Heart right ventricle (tissue), 16 donors: ENCODE results near the gene DLX5. TPM values are rescaled to one million over a fixed set of nuclear protein-coding genes. Genes with fewer than 3 reads are reported as not detected.

Source experiments
- ATAC-seq, 8 donors: fragments of 200-7000 bp; cut with Tn5 transposase; one replicate each; pipeline ENCODE4 v1.9.1; 2020; ENCODE audit warnings: mild to moderate bottlenecking in 8 of 8, moderate library complexity in 8 of 8, moderate number of reproducible peaks in 1 of 8
- DNase-seq, 2 donors: peaks; one replicate each; pipeline ENCODE4 v3.0.0-alpha.2; 2020
- H3K27ac ChIP-seq, 10 donors: fragments of 200-600 bp; sonication (generic) in 2 of 10; one replicate each; pipeline versions ENCODE4 v1.5.0 to v1.8.0; 2020 to 2022; ENCODE audit warnings: mild to moderate bottlenecking in 3 of 10
- H3K27me3 ChIP-seq, 7 donors: fragments of 200-600 bp; one replicate each; pipeline ENCODE4 v1.8.0; 2021 to 2022; ENCODE audit warnings: mild to moderate bottlenecking in 2 of 7
- H3K36me3 ChIP-seq, 9 donors: fragments of 200-600 bp; sonication (generic) in 1 of 9; one replicate each; pipeline versions ENCODE4 v1.5.0 to v1.8.0; 2020 to 2022; ENCODE audit warnings: mild to moderate bottlenecking in 2 of 9
- H3K4me1 ChIP-seq, 9 donors: fragments of 200-600 bp; sonication (generic) in 1 of 9; one replicate each; pipeline versions ENCODE4 v1.5.0 to v1.8.0; 2020 to 2022; ENCODE audit warnings: mild to moderate bottlenecking in 4 of 9
- H3K4me3 ChIP-seq, 10 donors: fragments of 200-600 bp; sonication (generic) in 2 of 10; one replicate each; pipeline versions ENCODE4 v1.5.0 to v1.8.0; 2020 to 2022; ENCODE audit warnings: mild to moderate bottlenecking in 7 of 10, moderate library complexity in 2 of 10
- H3K9me3 ChIP-seq, 11 donors: fragments of 200-600 bp in 10 of 11; sonication (generic) in 2 of 11; one replicate each; pipeline versions ENCODE4 v1.5.0 to v1.8.0; 2013 to 2022; ENCODE audit warnings: mild to moderate bottlenecking in 2 of 11, control low read depth in 1 of 11, moderate library complexity in 1 of 11
- CTCF ChIP-seq, 9 donors: fragments of 200-600 bp; sonication (generic) in 2 of 9; IDR thresholded peaks; one replicate each; pipeline versions ENCODE4 v1.5.0 to v1.8.0; 2021 to 2022; ENCODE audit warnings: antibody characterized with exemption in 9 of 9, mild to moderate bottlenecking in 5 of 9, moderate library complexity in 1 of 9
- WGBS, 2 donors: extraction: QIAGEN DNeasy Blood & Tissue Kit; methylation state at CpG; one replicate each; pipeline ENCODE4 v1.1.7; 2013; ENCODE audit warnings: inconsistent platforms in 1 of 2; 5-methylcytosine and 5-hydroxymethylcytosine counted together
- intact Hi-C, 10 donors: fragments of 100-400 bp; cut with DNase I; formaldehyde crosslinking; loops; one replicate each; pipeline versions ENCODE4 v1.11.1 to v1.14.2; 2022
- polyA plus RNA-seq, 2 donors: library from polyadenylated mRNA; stranded (reverse); fragments of 200-250 nt; gene quantifications; one replicate each; pipeline ENCODE4 v1.2.3, GENCODE V29; 2013
- total RNA-seq, 10 donors: library from RNA; stranded (reverse); fragmentation: NEBNext Ultra II Directional in 3 of 10; extraction: Animal tissue kit (Norgen Biotek cat#: 25700) in 3 of 10; gene quantifications; one replicate each; pipeline versions ENCODE4 v1.2.1 to v1.2.4, GENCODE V29; 2021 to 2023
- donor health status: Arrhythmogenic right ventricular cardiomyopathy.
- donor health status: ischemic (EF 13 %, LVEDD 7.1; RV severe dilation, severe dysfunction).
- donor health status: healthy with polysubstance abuse.
- donor health status: DM: no; HTN: yes; CAD: no.
- donor health status: DM: no; HTN: no; CAD: no.
- donor health status: ischemic (EF 25% LVEDD 6.9; RV normal size, moderate dysfunction).
- donor health status: ischemic (EF 25% LVEDD 5.7; RV mildly dilated, moderate dysfunction).
- donor health status: healthy.
- donor health status: DM: yes; HTN: yes; CAD: no.
- donor health status: Ischemic cardiomyopathy.
- donor health status: ischemic (EF 35%, LVEDD 5.7; RV mildly dilated, moderate dysfunction).
- donor health status: nonischemic (EF 11% LVEDD 7.7; RV severe dilation, severe dysfunction).
- donor health status: DM: yes; HTN: yes; CAD: no.
- donor health status: PGD.
- donor health status: ischemic (EF 29% LVEDD 5.4; RV normal size, mild dysfunction).
- donor health status: nonischemic (EF 23%, LVEDD 6.1; RV moderate dilation, normal function).

The DLX5 gene
- total and polyA plus RNA-seq, 12 donors: 0.09 TPM; not detected in 11

- intact Hi-C loops: no loop called here
- no peak for DNase-seq
- no peaks in the 10 kb centered on the region for H3K36me3 ChIP-seq
- peaks cover 0 to 9% (median 0%) of the 10 kb centered on the region in 11 donors for H3K9me3 ChIP-seq
- H3K27me3 ChIP-seq: peaks cover 43 to 100% (median 100%) of the 10 kb centered on the region in 7 donors
- peaks cover 0 to 16% (median 0%) of the 10 kb centered on the region in 9 donors for H3K4me1 ChIP-seq
- no peak for ATAC-seq
- no peak overlapping the region for H3K4me3 ChIP-seq
- no peak overlapping the region for H3K27ac ChIP-seq
- TF ChIP-seq CTCF (IDR thresholded peaks at IDR 0.05): no peak
- WGBS, 2 donors: 5 to 6% methylated on average over 6 of the region's 6 CpGs
Measured at GRCh38 chr7:96995406-96996110, 29.1 kb downstream of the DLX5 start.

- no peaks in the 10 kb centered on the region for H3K36me3 ChIP-seq
- 25 to 28% methylated on average over 1 of the region's 1 CpG for WGBS, 2 donors
- intact Hi-C loops: no loop called here
- H3K27ac ChIP-seq: no peak overlapping the region
- peaks cover 0 to 16% (median 0%) of the 10 kb centered on the region in 9 donors for H3K4me1 ChIP-seq
- TF ChIP-seq CTCF (IDR thresholded peaks at IDR 0.05): no peak
- DNase-seq: no peak
- ATAC-seq: no peak
- H3K4me3 ChIP-seq: no peak overlapping the region
- H3K9me3 ChIP-seq: peaks cover 0 to 9% (median 0%) of the 10 kb centered on the region in 11 donors
- peaks cover 40 to 100% (median 100%) of the 10 kb centered on the region in 7 donors for H3K27me3 ChIP-seq
Measured at GRCh38 chr7:96993980-96994379, 30.7 kb downstream of the DLX5 start.

- no peak for DNase-seq
- H3K9me3 ChIP-seq: peaks cover 0 to 9% (median 0%) of the 10 kb centered on the region in 11 donors
- intact Hi-C loops: no loop called here
- H3K27ac ChIP-seq: no peak overlapping the region
- H3K4me1 ChIP-seq: peaks cover 0 to 14% (median 0%) of the 10 kb centered on the region in 9 donors
- TF ChIP-seq CTCF (IDR thresholded peaks at IDR 0.05): no peak
- WGBS, 2 donors: 3 to 5% methylated on average over 27 of the region's 27 CpGs
- H3K4me3 ChIP-seq: no peak overlapping the region
- H3K27me3 ChIP-seq: peaks cover 40 to 100% (median 100%) of the 10 kb centered on the region in 7 donors
- H3K36me3 ChIP-seq: no peaks in the 10 kb centered on the region
- ATAC-seq: no peak
Measured at GRCh38 chr7:96993094-96993865, 31.4 kb downstream of the DLX5 start.

- intact Hi-C loops: no loop called here
- no peak for DNase-seq
- 4 to 5% methylated on average over 47 of the region's 47 CpGs for WGBS, 2 donors
- H3K27me3 ChIP-seq: peaks cover 32 to 100% (median 100%) of the 10 kb centered on the region in 7 donors
- H3K36me3 ChIP-seq: no peaks in the 10 kb centered on the region
- H3K4me3 ChIP-seq: no peak overlapping the region
- no peak overlapping the region for H3K27ac ChIP-seq
- H3K4me1 ChIP-seq: peaks cover 0 to 12% (median 0%) of the 10 kb centered on the region in 9 donors
- H3K9me3 ChIP-seq: peaks cover 0 to 9% (median 0%) of the 10 kb centered on the region in 11 donors
- ATAC-seq: no peak
- no peak for TF ChIP-seq CTCF (IDR thresholded peaks at IDR 0.05)
Measured at GRCh38 chr7:96992192-96993005, 32.2 kb downstream of the DLX5 start.
